ENCODE measurements around the gene LHPP.

Gene LHPP

DNA sequence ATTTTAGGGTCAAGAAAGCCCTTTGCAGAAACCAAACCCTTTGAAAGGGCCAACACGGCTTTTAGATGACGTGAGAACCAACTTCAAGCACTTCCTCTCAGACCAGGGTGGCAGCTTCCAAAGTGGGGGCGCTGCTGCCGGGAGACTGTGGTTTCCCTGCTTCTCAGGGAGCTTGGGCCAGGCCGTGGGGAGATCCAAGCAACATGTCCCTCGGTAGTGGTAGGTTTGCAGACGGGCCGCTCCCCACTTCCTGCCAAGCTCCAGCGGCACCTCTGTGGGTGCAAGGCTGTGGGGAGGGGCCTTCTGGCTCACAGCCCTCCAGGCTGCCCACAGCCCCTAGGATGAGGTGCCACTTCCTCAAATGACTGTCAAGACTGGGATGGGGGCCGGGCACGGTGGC, 150.1 kb downstream of the LHPP start:
- DNase-seq = peak; percentile 12

DNA sequence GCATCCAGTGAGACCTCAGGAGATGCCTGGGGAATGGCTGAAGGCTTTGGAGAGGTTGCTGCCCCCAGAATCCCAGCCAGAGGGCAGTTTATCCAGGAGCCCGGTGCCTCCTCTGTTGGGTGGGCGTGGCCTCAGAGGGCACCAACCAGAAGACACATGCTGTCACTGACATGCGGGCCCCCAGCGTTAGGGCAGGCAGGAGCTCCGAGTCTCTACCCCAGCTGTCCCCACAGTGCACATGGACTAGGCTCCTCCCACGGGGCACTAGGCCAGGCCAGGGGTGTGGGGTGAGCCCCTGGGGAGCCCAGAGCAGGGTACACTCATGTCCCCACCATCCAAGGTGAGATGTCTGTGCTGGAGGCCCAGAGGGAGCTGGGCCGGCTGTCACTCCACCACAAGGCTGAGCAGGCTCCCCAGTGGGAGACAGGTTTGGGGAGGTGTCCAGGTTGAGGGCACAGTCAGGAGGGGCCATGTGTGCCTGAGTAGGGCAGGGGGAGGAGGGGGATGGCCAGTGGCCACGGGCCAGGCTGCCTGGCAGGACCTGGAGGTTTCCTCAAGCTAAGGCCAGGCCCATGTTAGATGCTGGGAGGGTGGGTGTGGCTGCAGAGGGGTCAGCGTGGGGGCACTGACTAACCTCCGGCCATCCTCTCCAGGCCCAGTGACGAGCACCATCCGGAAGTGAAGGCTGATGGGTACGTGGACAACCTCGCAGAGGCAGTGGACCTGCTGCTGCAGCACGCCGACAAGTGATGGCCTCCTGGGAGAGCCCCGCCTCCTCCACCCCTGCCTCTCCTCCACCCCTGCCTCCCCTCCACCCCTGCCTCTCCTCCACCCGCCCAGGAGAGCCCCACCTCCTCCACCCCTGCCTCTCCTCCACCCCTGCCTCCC, 151.2 kb downstream of the LHPP start:
- no peak for DNase-seq

DNA sequence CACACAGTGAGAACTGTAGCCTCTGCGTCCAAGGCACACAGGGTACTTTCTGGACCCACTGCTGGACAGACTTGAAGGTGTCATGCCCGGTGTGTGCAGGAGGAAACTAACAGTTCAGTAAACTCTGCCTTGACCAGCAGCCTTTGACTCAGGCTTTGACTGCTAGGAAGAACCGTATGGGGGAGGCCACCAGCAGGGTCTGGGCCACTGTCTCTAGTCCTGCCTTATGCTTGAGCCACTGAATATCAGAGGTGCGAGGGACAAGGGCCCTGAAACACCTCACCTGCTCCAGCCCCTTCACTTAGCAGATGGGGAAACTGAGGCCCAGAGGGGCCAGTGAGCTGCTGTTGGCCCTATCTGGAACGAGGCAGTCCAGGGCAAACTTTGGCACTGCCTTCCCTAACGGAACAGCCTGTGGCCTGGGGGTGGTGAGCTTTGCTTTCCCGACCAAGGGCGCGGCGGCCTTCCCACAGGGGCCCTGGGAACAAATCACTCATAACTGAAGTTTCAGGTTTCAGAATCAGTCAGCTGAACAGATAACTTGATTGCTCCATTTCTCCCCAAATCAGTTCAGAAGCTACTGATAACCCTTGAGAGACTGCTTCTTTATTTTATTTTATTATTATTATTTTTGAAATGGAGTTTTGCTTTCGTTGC, 152.5 kb downstream of the LHPP start:
- DNase-seq = no peak

DNA sequence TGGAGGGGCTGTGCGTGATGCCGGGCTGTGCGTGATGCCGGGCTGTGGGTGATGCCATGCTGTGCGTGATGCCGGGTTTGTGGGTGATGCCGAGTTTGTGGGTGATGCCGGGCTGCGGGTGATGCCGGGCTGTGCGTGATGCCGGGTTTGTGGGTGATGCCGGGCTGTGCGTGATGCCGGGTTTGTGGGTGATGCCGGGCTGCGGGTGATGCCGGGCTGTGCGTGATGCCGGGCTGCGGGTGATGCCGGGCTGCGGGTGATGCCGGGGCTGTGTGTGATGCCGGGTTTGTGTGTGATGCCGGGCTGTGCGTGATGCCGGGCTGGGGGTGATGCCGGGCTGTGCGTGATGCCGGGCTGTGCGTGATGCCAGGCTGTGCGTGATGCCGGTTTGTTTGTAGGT, 153.6 kb downstream of the LHPP start:
- DNase-seq = no peak

DNA sequence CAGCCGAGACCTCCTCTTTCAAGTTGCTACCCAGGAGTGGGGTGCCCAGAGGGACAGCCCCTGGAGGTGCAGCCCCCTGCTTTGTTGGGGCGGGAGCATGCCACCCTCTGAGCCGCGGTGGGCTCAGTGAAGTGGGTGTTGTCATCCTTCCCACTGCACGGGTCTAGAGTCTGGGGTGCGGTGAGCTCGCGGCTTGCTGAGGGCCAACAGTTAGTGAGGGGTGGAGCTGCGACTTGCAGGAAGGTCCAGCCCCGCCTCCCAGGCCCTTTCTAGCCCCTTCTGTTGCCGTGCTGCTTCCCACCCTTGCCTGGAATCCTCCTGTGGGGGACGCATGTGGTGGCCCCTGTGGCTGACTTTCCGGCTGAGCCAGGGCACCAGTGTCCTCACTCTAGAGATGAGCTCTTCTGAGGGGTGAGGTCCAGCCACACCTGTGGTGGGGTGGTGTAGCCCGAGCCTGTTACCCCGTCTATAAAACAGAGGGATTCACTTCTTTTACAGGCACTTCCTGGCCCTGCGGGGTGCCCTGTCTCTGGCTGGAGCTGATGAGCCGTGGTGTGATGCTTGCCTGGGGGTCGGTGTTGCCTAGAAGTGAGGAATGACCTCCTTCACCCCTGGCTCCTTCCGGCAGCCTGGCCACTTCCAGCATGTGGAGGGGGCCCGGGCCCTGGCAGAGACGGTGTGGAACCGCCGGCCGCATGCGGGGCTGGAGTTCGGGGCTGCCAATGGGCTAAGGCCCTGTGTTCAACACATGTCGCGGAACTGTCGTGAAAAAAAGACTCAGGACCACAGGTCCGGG, 154.6 kb downstream of the LHPP start:
- no peak for DNase-seq

DNA sequence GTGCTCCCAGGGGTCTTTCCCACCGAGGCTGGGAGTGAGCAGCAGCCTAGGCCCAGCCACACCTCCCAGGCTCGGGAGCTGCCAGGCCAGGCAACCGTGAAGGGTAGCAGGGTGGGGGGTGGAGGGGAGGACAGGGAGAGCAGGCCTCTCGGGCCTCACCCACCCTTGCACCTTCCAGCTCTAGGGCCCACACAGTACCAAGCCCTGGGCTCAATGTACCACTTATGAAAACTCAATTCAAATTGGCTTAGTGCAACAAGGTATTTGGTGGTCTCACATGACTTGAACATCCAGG, 155.2 kb downstream of the LHPP start:
- no peak for DNase-seq

DNA sequence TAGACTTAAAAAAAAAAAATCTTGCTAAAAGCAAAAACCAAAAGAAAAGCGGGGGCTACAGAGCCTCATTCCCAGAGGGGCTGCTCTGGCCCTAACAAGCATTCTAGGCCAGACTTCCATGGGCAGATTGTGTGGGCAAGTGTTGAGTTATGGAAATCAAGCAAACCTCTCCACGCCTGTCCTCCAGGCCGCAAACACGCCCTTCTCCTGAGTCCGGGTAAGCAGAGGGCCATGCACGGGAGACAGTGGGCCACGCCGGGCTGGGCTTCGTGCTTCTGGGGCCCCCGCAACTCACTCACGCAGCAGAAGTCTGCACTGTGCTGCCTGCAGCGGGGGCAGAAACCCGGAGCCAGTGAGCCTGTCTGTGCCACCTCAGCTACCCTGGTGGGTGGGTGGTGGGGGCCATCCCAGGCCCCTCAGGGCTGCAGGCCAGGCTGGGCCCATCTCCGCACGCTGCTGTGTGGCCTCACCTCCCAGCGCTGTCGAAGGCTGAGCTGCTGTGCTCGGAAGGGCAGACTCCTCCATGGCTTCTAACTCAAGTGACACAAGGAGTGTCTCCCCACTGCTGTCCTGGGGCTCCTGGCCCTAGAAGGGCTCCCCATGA, 156.9 kb downstream of the LHPP start:
- DNase-seq = no peak

DNA sequence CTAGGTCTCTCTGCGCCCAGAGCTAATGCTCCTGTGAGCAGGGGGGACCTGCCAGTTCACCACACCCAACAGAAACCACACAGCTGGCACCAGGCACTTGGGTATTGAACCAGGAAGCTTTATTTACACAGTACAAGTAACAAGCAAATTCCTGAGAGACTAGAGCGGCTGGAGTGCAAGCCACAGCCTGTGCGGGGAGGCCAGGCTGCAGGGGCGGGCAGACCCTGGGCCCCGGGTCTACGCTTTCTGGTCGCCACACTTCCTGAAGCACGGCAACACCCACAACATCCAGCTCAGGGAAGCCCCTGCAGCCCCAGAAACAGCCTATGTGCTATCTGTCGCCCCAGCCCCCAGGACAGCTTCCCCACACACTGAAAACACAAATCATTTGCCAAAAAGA, 157.6 kb downstream of the LHPP start:
- no peak for DNase-seq

DNA sequence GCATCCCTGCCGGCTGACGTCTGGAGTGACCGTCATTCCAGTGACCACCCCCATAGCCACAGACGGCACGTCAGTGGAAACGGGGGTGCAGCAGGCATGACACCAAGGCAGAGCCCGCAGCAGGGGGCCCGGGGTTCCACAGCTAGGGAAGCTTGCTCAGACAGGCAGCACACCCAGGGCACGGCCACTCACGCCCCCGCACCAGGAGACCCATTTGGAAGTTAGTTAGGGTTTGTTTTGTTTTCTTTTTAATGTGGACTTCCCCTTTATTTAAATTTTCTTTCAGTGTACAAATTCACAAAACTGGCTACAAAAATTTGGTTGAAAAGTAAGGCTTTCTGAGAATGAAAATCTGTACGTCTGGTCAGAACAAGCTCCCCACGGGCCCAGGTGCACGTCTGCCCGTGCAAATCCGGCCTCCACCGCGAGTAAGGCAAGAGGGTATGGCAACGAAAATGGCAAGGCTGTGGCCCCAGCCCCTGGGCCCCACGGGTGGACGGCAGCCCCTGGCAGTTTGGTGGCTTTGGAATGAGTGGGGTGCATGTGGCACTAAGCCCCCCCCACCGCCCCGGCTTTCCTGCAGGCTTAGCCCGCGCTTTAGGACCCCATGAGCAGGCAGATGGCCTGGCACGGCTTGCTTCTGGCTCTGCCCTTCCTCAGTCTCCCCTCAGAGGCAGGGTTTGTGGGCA, 158.3 kb downstream of the LHPP start:
- DNase-seq = no peak

DNA sequence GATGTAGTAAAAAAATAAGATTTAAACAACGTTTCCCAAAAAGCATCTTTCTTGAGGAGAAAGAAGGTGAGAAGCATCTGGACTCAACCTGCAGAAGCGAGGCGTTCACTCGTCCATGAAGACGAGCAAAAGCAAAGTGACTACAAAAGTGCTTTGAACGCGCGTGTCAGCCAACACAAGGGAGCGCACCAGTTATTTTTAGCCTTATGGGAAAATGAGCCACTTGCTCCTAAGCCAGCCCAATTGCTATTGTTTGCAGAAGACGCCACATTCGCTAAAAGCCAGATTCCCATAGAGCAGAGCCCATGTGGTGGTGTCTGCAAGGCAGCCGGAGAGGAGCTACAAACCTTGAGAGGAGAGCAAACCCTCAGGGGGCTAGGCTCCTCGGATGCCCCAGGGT, 160.0 kb downstream of the LHPP start:
- DNase-seq = no peak

DNA sequence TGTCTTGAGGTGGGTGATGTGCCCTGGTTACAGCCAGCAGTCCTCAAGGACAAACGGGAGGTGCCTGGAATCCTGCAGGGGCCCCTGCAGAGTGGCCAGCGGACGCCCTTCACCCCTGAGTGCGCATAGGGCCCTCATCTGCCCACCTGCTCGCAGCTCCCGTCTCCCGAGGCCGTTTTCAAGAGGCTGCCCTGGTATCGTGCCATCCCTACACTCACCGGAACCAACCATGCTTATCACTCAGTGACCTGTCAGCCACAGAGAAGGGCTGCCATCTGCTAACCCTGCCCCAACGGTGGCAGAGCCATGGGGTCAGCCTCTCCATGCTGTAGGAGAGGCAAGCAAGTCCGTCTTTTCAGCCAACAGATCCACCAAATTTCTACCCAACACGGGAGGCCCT, 160.5 kb downstream of the LHPP start:
- DNase-seq = no peak

DNA sequence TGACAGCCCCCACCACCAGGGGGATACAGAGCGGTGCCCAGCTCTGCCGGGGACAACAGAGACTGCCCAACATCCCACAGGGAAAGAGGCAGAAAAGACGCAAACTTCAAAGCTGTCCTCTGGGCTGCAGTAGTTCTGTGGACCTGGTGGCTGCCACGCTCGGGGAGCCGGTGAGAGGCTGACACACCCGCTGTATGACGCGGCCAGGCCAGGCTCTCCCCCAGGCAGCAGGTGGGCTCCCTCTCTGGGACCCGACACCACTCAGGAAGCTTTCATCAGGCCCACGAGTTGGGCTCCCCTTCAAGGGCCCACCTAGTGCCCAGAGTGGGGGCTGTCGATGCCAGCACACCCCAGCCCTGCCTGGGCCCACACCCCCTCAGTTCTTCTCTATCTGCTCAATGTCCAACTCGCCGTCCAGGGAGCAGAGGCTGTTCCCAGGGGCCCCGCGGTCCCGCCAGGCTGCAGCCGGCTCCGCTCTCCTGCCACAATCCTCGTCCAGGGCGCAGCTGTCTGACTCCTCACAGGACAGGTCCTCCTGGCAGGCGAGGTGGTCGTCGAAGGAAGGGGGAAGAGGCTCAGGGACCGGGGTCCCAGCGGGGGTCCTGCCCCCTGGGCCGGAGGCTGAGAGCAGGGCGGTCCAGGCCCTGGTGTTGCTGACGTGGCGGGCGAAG, 161.4 kb downstream of the LHPP start:
- DNase-seq = no peak

DNA sequence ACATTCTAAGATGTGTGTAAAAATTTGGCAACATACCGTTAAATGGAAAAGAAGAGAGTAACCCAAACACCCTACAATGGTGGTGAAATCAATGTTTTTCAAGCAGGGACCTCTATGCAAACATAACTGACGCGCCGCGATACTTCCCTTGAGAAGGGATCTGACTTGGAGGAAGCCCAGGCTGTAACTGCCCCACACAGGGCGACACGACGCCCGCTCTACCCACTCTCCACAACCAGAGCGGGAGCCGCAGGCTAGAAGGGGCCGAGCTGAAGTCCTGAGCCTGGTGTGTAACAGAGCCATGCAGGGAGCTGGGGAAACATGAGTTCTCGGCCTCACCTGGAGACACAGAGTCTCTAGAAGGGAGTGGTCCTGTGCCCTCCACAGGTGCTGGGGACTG, 162.4 kb downstream of the LHPP start:
- no peak for DNase-seq

DNA sequence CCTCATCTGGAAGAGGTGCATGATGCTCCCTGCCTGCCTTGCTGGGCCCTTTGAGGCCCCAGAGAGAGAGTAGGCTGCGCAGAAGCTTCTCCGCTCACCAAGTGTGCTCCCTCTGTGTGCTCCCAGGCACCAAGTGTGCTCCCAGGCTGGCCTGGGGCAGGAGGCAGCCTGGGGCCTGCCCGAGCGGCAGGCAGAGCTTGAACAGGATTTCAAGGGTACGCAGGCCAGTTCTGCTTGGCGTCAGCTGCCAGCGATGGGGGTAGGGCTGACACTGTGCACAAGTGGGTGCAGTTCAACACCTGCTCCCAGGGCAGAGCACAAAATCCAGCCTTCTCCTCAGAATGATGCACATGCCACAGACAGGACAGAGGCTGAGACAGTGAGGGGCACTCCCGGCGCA, 162.8 kb downstream of the LHPP start:
- no peak for DNase-seq

DNA sequence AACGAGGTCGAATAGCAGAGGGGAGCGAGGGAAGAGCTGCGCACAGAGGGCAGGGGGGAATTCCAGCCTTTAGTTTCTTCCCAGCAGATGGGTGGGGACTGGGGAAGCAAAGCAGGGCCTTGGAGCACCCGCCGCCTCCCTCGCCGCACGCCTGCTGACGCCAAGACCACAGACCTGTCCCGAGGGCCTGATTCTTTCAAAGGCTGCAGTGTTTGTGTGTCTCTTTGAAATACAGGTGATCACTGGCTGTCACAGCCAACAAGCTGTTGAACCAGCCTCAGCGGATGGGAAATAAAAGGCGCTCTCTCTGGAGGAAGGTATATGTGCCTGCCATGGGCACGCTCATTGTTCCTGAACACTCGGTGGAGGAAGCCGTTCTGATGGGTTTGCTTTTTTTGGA, 163.3 kb downstream of the LHPP start:
- DNase-seq = no peak

DNA sequence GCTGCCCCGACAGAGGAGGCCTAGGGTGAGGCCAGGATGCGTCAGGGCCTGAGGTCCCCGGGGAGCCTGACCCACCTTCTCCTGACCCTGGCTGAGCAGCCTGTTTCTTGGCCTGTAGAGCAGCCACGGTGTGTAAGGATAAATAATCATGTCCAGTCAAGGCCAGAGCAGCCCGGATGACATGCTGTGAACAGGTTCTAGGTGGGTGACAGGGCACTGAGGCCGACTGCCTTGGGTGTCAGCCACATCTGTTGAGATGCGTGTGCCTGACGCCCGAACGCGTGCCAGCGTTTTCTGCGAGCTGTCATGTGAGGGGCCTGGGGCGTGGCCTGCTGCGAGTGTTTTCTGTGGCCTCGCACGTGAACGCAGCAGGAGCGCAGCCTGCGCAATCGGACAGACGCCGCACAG, 164.2 kb downstream of the LHPP start:
- no peak for DNase-seq

DNA sequence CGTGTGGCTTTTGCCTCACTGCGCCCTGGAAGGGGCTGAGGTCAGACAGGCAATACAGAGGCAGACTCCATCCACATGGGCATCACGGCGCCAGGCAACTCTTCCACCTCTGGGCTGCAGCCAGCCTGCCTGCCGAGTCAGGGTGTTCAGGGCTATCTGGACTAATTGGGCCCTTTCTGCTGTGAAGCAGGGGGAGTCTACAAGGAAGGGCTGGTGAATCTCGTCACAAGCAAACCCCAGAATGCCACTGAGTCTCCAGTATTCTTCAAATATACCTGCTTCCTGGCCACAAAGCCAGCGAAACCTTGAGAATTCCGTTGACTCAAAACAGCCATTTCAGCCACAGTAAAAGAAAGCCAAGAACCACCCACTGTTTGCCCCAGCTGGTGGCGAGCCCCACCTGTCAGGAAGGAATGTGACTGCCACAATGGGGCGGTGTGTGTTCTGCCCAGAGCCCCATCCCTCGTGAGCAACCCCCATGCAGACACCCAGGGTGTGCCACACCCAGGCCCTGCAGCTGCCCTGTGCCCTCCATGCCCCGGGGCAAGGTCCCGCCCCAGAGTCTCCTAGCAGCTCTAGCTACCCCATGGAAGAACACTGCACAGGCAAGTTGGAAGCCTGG, 165.2 kb downstream of the LHPP start:
- DNase-seq = no peak

DNA sequence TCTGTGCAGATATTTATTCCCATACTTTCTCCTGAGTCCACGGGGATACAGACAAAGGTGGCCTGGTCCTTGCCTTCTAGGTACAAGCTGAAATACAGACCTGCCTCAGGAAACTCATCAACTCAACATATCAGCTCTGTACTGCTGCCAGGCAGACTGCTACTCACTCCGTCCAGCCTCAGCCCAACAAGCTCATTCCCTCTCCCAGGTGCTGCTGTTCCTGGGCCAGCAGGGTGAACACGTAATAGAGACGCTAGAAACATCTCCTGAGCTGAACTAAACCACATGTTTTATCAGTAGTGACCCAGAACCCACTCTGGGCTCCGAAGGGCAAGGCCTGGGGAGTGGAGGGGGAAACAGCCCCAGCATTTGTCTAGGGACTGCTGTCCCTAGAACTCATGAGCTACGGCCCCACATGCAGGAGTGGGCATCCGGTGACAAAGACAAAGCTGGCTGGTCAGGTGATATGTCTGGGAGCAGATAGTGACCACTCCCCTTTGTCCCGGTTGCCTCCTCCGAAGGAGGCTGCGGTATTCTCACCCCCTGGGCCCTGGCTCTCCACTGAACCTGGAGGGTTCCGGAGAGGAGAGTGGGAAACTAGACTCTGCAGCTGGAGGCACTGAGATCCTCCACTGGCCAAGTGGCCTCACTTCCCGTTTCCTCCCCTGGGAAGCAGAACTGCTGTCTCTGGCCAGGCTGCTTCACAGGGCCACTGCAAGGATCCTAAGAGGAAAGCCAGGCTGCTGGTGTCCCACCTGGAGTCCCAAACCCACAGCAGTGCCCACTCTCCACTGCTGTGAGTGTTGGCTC, 166.4 kb downstream of the LHPP start:
- no peak for DNase-seq

DNA sequence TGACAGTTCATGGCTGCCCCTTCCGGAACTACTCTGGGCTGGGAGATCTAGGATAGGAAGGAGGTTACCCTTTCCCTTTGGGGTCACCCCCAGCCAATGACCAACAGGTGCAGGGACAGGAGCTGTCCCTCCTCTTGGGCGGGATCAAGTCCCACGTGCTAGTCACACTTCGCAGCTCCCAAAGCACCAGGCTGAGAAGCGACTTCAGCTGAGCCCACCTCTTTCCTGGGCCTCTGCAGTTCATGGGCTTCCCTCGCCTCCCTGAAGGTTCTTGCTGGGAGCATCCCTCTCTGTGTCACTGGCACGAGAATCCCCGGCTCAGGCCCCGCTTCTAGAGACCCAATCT, 167.0 kb downstream of the LHPP start:
- no peak for DNase-seq

DNA sequence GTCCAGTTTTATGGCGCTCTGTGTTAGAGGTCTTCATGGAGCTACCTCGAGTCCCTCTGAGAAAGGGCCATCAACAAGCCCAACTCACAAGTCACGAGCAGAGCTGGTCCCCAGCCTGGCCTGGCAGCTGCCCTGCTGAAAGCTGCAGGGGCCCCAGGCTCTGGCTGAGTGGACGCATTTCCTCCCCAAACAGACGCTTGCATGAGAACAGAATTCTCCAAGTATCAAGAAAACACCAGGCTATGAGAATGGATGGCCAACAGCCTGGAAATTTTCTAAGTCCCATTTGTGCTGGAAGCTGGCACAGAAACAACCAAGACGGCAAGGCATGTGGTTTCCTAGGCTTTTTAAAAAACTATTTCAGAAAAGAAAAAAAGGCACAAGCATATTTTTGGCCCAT, 167.8 kb downstream of the LHPP start:
- no peak for DNase-seq

DNA sequence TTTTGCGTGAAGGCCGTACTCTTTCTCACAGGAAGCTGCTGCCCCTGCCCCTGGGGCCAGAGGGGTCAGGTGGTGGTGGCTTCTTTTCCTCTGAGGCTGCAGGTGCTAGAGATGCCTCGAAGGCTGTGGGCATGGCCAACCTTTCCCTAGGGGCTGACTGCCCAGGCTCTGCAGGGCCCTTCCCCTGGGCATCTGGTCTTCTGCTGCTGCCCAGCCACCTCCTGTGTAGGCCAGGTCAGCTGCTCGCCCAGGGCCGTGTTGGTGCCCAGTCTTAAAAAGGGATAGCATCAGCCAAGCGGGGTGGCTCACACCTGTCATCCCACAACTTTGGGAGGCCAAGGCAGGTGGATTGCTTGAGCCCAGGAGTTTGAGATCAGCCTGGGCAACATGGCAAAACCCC, 168.2 kb downstream of the LHPP start:
- DNase-seq = no peak

Measured in activated CD4-positive, alpha-beta T cell treated with anti-CD3 and anti-CD28 coated beads for 1 hour (primary cell).